ENCODE results near the gene SCGB3A1.

The SCGB3A1 gene

DNA sequence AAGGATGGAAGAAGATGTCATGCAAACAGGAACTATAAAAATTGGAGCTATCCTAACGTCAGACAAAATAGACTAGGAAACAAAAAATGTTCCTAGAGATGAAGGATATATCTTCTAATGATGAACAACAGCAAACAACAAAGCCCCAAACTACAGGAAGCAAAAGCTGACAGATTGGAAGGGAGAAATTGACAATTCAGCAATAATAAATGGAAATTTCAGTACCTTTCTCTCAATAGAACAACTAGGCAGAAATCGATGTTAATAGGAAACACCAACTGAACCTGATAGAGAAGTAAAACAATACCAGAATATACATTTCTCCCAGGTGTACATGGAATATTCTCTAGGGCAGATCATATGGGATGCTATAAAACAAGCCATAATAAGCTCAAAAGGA lies 7.6 kb downstream of the SCGB3A1 start:
- TF ChIP-seq, protein P1, sequence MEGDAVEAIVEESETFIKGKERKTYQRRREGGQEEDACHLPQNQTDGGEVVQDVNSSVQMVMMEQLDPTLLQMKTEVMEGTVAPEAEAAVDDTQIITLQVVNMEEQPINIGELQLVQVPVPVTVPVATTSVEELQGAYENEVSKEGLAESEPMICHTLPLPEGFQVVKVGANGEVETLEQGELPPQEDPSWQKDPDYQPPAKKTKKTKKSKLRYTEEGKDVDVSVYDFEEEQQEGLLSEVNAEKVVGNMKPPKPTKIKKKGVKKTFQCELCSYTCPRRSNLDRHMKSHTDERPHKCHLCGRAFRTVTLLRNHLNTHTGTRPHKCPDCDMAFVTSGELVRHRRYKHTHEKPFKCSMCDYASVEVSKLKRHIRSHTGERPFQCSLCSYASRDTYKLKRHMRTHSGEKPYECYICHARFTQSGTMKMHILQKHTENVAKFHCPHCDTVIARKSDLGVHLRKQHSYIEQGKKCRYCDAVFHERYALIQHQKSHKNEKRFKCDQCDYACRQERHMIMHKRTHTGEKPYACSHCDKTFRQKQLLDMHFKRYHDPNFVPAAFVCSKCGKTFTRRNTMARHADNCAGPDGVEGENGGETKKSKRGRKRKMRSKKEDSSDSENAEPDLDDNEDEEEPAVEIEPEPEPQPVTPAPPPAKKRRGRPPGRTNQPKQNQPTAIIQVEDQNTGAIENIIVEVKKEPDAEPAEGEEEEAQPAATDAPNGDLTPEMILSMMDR (conservative IDR thresholded peaks at IDR 0.05) = no peak
- no peak for TF ChIP-seq ZFX (IDR thresholded peaks at IDR 0.05)
- no peak overlapping the region for H3K27ac ChIP-seq

DNA sequence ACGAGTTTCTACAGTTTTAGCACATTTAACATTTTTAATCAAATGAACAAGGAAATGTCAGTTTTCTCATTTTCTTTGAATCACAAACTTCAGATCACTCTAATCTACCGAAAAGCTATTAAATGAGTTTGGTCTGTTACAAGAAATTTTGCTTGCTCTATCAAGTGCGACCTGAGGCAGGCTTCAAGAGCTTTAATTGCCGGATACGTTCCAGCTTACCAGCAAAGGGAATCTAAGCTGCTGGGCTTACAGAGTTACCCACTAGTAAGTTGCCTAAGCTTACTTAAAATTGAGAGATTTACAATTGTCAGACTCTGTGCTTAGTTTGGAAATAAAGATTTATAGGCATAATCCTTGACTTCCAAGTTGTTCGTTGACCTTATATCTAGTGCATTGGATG lies 10.6 kb downstream of the SCGB3A1 start:
- no peak overlapping the region for H3K27ac ChIP-seq
- TF ChIP-seq ZFX (IDR thresholded peaks at IDR 0.05) = no peak
- TF ChIP-seq, protein P1 (conservative IDR thresholded peaks at IDR 0.05) = no peak

DNA sequence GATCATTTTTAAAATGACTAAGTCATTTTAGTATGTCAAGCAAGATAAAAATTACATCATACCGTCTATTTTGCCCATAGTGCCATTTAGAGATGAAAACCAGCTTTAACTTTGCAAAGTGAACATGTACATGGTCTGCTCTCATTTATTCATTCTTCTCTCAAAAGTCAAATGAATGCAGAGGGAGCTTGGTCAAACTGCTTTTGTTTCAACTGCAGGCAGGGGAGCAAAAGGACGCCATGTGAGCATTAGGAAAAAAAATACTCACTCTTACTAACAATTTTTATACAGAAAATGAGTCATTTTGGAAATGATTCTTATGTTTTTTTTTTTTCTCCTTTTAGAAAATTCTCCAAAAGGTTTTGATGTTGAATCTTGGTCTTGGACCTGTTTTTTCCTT lies 15.7 kb downstream of the SCGB3A1 start:
- TF ChIP-seq, protein P1 (conservative IDR thresholded peaks at IDR 0.05) = no peak
- no peak for TF ChIP-seq ZFX (IDR thresholded peaks at IDR 0.05)
- H3K27ac ChIP-seq = no peak overlapping the region

DNA sequence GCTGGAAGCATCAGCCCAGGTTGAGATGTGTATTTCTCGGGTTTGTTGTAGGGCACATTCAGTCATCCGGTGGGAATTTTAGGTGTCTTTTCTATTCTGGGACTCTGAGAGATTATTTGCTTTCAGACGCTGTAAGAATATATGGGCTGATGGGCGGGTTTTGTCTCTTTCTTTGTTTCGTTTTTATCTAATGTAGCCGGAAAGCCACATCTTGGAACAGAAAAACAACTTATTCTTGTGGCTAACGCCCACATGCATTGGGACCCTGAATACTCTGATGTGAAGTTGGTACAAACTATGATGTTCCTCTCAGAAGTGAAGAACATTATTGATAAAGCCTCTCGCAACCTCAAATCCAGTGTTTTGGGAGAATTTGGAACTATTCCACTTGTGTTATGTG lies 22.4 kb downstream of the SCGB3A1 start:
- no peak overlapping the region for H3K27ac ChIP-seq
- TF ChIP-seq ZFX (IDR thresholded peaks at IDR 0.05) = no peak

DNA sequence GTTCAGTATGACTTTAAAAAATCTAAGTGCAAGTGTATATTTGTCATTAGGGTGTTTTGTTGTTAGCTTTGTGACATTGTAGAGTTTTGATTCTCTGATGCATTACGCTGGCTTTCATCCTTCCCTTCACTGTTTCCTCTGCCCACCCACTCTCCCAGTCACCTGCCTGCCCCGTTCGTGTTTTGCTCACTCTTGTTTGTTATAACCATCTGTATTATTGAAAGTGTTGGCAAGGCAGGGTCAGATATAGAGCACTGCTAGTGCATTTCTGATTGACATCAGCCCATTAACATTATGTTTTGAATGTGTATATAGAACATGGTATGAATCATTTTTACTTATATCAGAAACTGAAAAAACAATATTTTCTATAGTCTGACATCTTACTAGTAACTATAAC lies 27.3 kb downstream of the SCGB3A1 start:
- no peak for TF ChIP-seq ZFX (IDR thresholded peaks at IDR 0.05)
- TF ChIP-seq, protein P1 (conservative IDR thresholded peaks at IDR 0.05) = no peak

DNA sequence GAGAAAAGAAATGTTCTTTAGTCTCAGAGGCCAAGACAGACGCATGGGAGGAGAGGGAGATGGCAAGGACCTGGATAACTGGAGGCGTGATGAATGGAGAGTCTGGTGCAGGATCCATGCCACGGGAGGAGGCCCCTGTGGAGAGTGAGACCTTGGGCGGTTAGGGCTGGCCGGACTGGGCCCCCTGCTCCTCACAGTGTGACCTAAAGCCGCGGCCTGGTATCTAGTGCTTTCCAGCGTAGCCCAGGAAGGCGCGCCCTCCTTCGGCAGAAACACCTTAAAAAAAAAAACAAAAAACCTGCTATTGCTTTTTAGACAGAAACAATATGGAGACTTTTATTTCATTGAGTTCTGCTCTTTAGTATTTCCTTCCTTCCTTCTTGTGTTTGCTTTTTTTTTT lies 33.1 kb downstream of the SCGB3A1 start:
- H3K27ac ChIP-seq = no peak overlapping the region
- no peak for TF ChIP-seq ZFX (IDR thresholded peaks at IDR 0.05)

More for the DNA sequence above, 27.3 kb downstream of the SCGB3A1 start:
- no peak overlapping the region for H3K27ac ChIP-seq

DNA sequence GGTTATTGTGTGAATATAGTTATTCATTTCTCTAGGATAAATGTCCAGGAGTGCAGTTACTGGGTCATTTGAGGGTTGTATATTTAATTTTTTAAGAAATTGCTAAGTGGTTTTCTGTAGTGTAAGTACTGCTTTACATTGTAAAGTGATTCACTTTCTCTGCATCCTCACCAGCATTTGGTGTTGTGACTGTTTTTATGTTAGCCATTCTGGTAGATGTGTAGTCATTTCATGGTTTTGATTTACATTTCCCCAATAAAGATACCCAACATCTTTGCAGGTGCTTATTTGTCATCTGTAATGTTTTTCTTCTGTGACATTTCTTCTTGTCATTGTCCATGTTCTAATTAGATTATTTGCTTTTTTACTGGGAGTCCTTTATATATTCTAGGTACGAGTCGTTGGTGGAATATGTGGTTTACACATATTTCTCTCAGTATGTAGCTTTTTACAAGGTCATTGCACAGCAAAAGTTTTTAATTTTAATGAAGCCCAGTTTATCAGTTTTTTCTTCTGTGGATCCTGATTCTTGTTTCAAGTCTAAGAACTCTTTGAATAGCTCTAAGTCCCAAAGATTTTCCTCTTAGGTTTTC lies 34.0 kb downstream of the SCGB3A1 start:
- TF ChIP-seq ZFX (IDR thresholded peaks at IDR 0.05) = no peak
- TF ChIP-seq, protein P1 (conservative IDR thresholded peaks at IDR 0.05) = no peak
- H3K27ac ChIP-seq = no peak overlapping the region

DNA sequence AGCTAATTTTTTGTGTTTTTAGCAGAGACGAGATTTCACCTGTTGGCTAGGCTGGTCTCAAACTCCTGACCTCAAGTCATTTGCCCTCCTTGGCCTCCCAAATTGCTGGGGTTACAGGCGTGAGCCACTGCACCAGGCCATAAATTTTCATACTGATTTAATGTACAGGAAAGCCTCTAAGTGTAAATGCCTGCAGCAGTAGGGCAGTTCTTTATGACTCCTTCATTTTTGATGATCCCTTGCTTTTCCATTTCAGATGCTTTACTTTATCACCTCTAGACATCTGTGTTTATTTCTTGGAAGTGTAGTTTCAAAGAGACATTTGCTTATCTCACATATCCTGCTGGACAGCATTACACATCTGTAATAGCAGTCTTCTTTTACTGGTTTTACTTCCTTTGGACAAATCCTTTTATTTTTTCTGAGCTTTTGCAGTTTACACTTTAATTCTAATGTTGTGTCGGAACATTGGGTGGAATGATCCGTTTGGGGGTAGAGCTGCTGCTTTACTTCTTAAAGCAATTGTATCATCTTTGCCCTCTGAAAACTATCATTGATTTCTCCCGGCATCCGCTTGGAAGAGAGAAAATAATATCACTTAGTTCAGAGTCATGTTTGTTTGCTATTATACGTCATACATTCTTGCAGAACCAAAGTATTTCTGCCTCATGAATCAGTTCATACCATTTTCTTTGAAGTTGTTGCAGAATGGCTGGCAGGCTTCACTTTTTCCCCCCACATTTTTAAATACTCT lies 36.0 kb downstream of the SCGB3A1 start:
- TF ChIP-seq, protein P1 (conservative IDR thresholded peaks at IDR 0.05) = no peak
- TF ChIP-seq ZFX (IDR thresholded peaks at IDR 0.05) = no peak
- H3K27ac ChIP-seq = no peak overlapping the region

Measured in C4-2B (cell line).